H1 (cell line): ENCODE data around the gene ARV1.

Experiments
- ATF3 ChIP-seq: IDR thresholded peaks from 2 replicates; pipeline ENCODE4 v1.6.1; 2011; ENCODE audit warnings: low read depth, mild to moderate bottlenecking, low read length; ENCODE audit not compliant: insufficient read depth
- CHD2 ChIP-seq: IDR thresholded peaks from 2 replicates; pipeline ENCODE4 v1.6.1; 2012; ENCODE audit warnings: low read length, improper control_type of control experiment
- CTCF ChIP-seq, 3 experiments: IDR thresholded peaks; 1 replicate in 2 of 3; 2 replicates in 1 of 3; pipeline versions ENCODE4 v1.5.1 to v1.6.1; 2011; ENCODE audit warnings: low read length in 3 of 3, mild to moderate bottlenecking in 3 of 3, inconsistent platforms in 2 of 3, low read depth in 1 of 3, moderate library complexity in 1 of 3; ENCODE audit not compliant: insufficient read depth in 1 of 3; ENCODE audit errors: control extremely low read depth in 1 of 3
- KDM4A ChIP-seq: IDR thresholded peaks from one replicate; pipeline ENCODE4 v1.7.1; 2012; ENCODE audit warnings: low read depth, mild to moderate bottlenecking, moderate library complexity, low read length, inconsistent platforms; ENCODE audit not compliant: severe bottlenecking
- RFX5 ChIP-seq: IDR thresholded peaks from 2 replicates; pipeline ENCODE4 v1.6.1; 2011; ENCODE audit warnings: low read depth, low read length, improper control_type of control experiment, borderline replicate concordance
- TAF7 ChIP-seq: optimal IDR thresholded peaks from 2 replicates; pipeline ENCODE3; 2011; ENCODE audit warnings: low read depth, mild to moderate bottlenecking, inconsistent platforms, low read length, moderate library complexity, borderline replicate concordance

GRCh38 chr1:231020816-231021215 lies 41.9 kb downstream of the ARV1 start:
- no peak for TF ChIP-seq ATF3
- TF ChIP-seq CTCF (IDR thresholded peaks at IDR 0.05; ENCODE audit: control extremely low read depth in 1 of 3, insufficient read depth in 1 of 3, low read depth in 1 of 3, low read length in 3 of 3) = no peak
- TF ChIP-seq KDM4A = no peak
- TF ChIP-seq TAF7 = no peak
- no peak for TF ChIP-seq CHD2
- no peak for TF ChIP-seq RFX5
